A172 (cell line): ENCODE data around the gene SEC22C. TPM values are rescaled to one million over a fixed set of nuclear protein-coding genes. Genes with fewer than 3 reads are reported as not detected.

Experiments used
- DNase-seq: peaks from one replicate; pipeline ENCODE4 v3.0.0-alpha.2; 2015; ENCODE audit warnings: low spot score
- total RNA-seq: library from RNA; depleted of rRNA; stranded (reverse); fragments of >200 nt; shearing (Covaris generic); gene quantifications from 2 replicates; pipeline ENCODE4 v1.2.3, GENCODE V29; 2014

SEC22C gene
- total RNA-seq, 1 experiment from 2014 or later, result 84.5 TPM

GRCh38 chr3:42513121-42513520 lies 68.6 kb downstream of the SEC22C start:
- no peak for DNase-seq

- no peak for DNase-seq
Observed at GRCh38 chr3:42511736-42512135, 70.0 kb downstream of the SEC22C start.

- no peak for DNase-seq
Observed at GRCh38 chr3:42511201-42511600, 70.6 kb downstream of the SEC22C start.

GRCh38 chr3:42510325-42510724 lies 71.4 kb downstream of the SEC22C start:
- DNase-seq, result no peak

- no peak for DNase-seq
Observed at GRCh38 chr3:42509111-42509510, 72.7 kb downstream of the SEC22C start.

- DNase-seq, result no peak
Observed at GRCh38 chr3:42508562-42508961, 73.2 kb downstream of the SEC22C start.

GRCh38 chr3:42507761-42508335 lies 73.9 kb downstream of the SEC22C start:
- no peak for DNase-seq

GRCh38 chr3:42507252-42507651 lies 74.5 kb downstream of the SEC22C start:
- no peak for DNase-seq

GRCh38 chr3:42505849-42506410 lies 75.8 kb downstream of the SEC22C start:
- DNase-seq, result no peak

- DNase-seq, result no peak
Observed at GRCh38 chr3:42505128-42505848, 76.5 kb downstream of the SEC22C start.

- DNase-seq, result no peak
Observed at GRCh38 chr3:42504334-42505127, 77.2 kb downstream of the SEC22C start.

GRCh38 chr3:42503957-42504333 lies 77.8 kb downstream of the SEC22C start:
- DNase-seq, result no peak

- DNase-seq, result no peak
Observed at GRCh38 chr3:42503251-42503924, 78.4 kb downstream of the SEC22C start.

GRCh38 chr3:42502429-42503250 lies 79.1 kb downstream of the SEC22C start, which contains the start of gene VIPR1:
Gene VIPR1, plus strand, starts transcription at chr3:42502643. Its CDS starts 93 bp downstream, at chr3:42502736.
- DNase-seq, result no peak

GRCh38 chr3:42501681-42502428 lies 79.9 kb downstream of the SEC22C start:
- no peak for DNase-seq

GRCh38 chr3:42501321-42501680 lies 80.5 kb downstream of the SEC22C start:
- no peak for DNase-seq

- no peak for DNase-seq
Observed at GRCh38 chr3:42500909-42501308, 80.9 kb downstream of the SEC22C start.

- no peak for DNase-seq
Observed at GRCh38 chr3:42500091-42500490, 81.7 kb downstream of the SEC22C start.

GRCh38 chr3:42499478-42499871 lies 82.3 kb downstream of the SEC22C start:
- DNase-seq, result no peak

GRCh38 chr3:42498791-42499477 lies 82.8 kb downstream of the SEC22C start:
- DNase-seq, result no peak
